NB4 (cell line): ENCODE results near the gene BCL11A.

Experiments used
- DNase-seq: peaks from one replicate; pipeline ENCODE4 v3.0.0; 2010; ENCODE audit warnings: low read depth
- H3K4me3 ChIP-seq: one replicate; pipeline ENCODE4 v1.5.1; 2011; ENCODE audit warnings: mild to moderate bottlenecking, low read depth, low read length, moderate library complexity
- CTCF ChIP-seq: IDR thresholded peaks from one replicate; pipeline ENCODE4 v1.5.1; 2012; ENCODE audit warnings: low read depth, low read length
- MAX ChIP-seq: IDR thresholded peaks from 2 replicates; pipeline ENCODE4 v1.6.1; 2011; ENCODE audit warnings: low read depth, low read length
- MYC ChIP-seq: IDR thresholded peaks from 2 replicates; pipeline ENCODE4 v1.6.1; 2011; ENCODE audit warnings: low read depth, low read length
- POLR2A ChIP-seq: IDR thresholded peaks from 2 replicates; pipeline ENCODE4 v1.6.1; 2011; ENCODE audit warnings: mild to moderate bottlenecking; ENCODE audit not compliant: insufficient read length; ENCODE audit errors: extremely low read depth

Gene BCL11A

GRCh38 chr2:60581433-60582282, 28.2 kb upstream of the BCL11A start:
- TF ChIP-seq CTCF = peak; percentile 79
- TF ChIP-seq POLR2A = no peak
- peak; percentile 48 for TF ChIP-seq MAX

GRCh38 chr2:60577682-60578283, 24.3 kb upstream of the BCL11A start:
- DNase-seq = no peak
- no peak overlapping the region for H3K4me3 ChIP-seq
- no peak for TF ChIP-seq POLR2A
- TF ChIP-seq MAX = no peak
- TF ChIP-seq CTCF = no peak
- TF ChIP-seq MYC = no peak

More at GRCh38 chr2:60581433-60582282, 28.2 kb upstream of the BCL11A start:
- peak overlapping the region; percentile 17 for H3K4me3 ChIP-seq
- peak; percentile 81 for DNase-seq

- H3K4me3 ChIP-seq = no peak overlapping the region
- DNase-seq = no peak
- TF ChIP-seq MYC (no peak), CTCF (no peak), MAX (no peak)
These were observed 19.8 kb upstream of the BCL11A start for GRCh38 chr2:60573251-60573650.

- TF ChIP-seq CTCF = no peak
- no peak for TF ChIP-seq POLR2A
- TF ChIP-seq MYC = no peak
- TF ChIP-seq MAX = no peak
- H3K4me3 ChIP-seq = peak overlapping the region; percentile 32
- DNase-seq = peak; percentile 23
These were observed 16.8 kb upstream of the BCL11A start for GRCh38 chr2:60570251-60570650.

- peak; percentile 41 for DNase-seq
- TF ChIP-seq MYC = no peak
- no peak for TF ChIP-seq CTCF
- no peak for TF ChIP-seq POLR2A
- no peak for TF ChIP-seq MAX
- H3K4me3 ChIP-seq = peak overlapping the region; percentile 32
These were observed 16.2 kb upstream of the BCL11A start for GRCh38 chr2:60569680-60570111.
